ENCODE data around the gene TRPM3. TPM values are rescaled to one million over a fixed set of nuclear protein-coding genes. Genes with fewer than 3 reads are reported as not detected.

Gene TRPM3
- total and polyA plus RNA-seq, 10 donors: 0.02 to 6.7 (median 1.6) TPM

DNA sequence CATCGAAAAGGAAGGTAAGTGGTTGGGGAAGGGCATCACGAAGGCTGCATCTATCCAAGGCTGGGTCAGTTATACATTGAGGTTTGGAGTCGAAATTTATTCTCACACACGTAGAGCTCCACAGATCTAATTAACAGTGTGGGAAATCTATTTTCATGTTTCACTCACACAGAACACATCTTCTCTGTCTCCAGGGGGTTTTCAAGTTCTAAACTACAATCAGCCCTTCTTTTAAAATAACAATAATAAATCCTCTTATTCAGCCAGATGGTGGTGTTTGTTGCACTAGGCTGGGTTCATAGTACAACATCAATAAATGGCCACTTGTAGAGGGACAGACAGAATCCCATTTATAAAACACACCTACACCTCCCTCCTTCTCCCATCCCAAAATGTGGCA, 532.4 kb downstream of the TRPM3 start:
- WGBS, 5 donors: 86 to 95% (median 87%) methylated on average over 4 of the region's 4 CpGs
- intact Hi-C loops (cut with DNase I; ENCODE audit: low total_unique reads): no loop called here
- no peak for DNase-seq
- H3K27me3 ChIP-seq (replicated peaks in 1 of 7): no peaks in the 10 kb centered on the region
- H3K4me3 ChIP-seq: no peak overlapping the region
- H3K4me1 ChIP-seq: peaks cover 0 to 3% (median 0%) of the 10 kb centered on the region in 6 donors
- no peaks in the 10 kb centered on the region for H3K36me3 ChIP-seq
- TF ChIP-seq POLR2A (IDR thresholded peaks at IDR 0.05): no peak
- no peak for TF ChIP-seq POLR2AphosphoS5 (IDR thresholded peaks at IDR 0.05)
- TF ChIP-seq, protein P1, sequence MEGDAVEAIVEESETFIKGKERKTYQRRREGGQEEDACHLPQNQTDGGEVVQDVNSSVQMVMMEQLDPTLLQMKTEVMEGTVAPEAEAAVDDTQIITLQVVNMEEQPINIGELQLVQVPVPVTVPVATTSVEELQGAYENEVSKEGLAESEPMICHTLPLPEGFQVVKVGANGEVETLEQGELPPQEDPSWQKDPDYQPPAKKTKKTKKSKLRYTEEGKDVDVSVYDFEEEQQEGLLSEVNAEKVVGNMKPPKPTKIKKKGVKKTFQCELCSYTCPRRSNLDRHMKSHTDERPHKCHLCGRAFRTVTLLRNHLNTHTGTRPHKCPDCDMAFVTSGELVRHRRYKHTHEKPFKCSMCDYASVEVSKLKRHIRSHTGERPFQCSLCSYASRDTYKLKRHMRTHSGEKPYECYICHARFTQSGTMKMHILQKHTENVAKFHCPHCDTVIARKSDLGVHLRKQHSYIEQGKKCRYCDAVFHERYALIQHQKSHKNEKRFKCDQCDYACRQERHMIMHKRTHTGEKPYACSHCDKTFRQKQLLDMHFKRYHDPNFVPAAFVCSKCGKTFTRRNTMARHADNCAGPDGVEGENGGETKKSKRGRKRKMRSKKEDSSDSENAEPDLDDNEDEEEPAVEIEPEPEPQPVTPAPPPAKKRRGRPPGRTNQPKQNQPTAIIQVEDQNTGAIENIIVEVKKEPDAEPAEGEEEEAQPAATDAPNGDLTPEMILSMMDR (IDR thresholded peaks at IDR 0.05 in 8 of 11, conservative IDR thresholded peaks at IDR 0.05 in 3 of 11): no peak
- no peaks in the 10 kb centered on the region for H3K9me3 ChIP-seq
- peak overlapping the region in 1 of 8 donors; percentile 57 for H3K27ac ChIP-seq

DNA sequence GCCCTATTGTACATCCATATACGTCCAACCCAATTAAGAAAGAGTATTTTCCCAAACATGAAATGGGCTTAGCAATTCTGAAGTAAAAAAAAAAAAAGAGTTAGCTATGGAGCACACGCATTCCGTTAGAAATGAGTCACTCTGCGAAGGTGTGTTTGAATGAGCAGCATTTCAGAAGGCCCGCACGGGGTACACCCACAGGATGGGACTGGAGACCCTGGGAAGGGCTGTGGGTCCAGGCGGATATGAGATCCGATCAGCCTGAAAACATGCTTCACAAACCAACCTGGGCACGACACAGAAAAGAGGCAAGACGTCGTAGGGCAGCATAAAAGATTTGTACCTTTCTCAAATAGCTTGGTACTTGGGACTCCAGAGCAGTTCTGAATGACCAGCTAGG, 533.0 kb downstream of the TRPM3 start:
- Histone ChIP-seq H3K4me1 (peaks cover 0 to 3% (median 0%) of the 10 kb centered on the region in 6 donors), H3K27me3 (replicated peaks in 1 of 7) (no peaks in the 10 kb centered on the region), H3K4me3 (no peak overlapping the region), H3K9me3 (no peaks in the 10 kb centered on the region), H3K36me3 (no peaks in the 10 kb centered on the region), H3K27ac (peak overlapping the region in 1 of 8 donors; percentile 57)
- no peak for DNase-seq
- WGBS, 5 donors: 83 to 90% (median 87%) methylated on average over 11 of the region's 11 CpGs
- TF ChIP-seq POLR2AphosphoS5 (IDR thresholded peaks at IDR 0.05) (no peak), POLR2A (IDR thresholded peaks at IDR 0.05) (no peak)
- TF ChIP-seq, protein P1 (IDR thresholded peaks at IDR 0.05 in 8 of 11, conservative IDR thresholded peaks at IDR 0.05 in 3 of 11): no peak
- intact Hi-C loops (cut with DNase I; ENCODE audit: low total_unique reads): no loop called here

DNA sequence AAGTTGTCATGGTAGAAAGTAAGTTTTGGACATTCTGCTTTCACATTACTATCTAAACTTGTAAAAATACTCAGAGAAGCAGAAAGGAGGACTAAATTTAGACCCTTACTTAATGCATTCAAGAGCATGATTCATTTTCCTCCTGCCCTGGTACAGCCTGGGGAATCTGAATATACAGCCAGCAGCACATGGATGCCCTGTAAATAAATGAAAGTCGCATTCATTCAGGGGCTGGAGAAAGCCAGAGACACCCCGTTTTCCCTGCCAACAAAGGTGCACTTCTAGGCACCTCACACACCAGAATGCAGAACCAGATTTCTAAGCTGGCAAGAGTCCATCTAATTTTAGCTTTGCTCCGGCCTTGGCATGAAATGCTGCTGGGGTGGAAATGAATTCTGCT, 534.2 kb downstream of the TRPM3 start:
- WGBS, 5 donors: 63 to 91% (median 74%) methylated on average over 3 of the region's 3 CpGs

DNA sequence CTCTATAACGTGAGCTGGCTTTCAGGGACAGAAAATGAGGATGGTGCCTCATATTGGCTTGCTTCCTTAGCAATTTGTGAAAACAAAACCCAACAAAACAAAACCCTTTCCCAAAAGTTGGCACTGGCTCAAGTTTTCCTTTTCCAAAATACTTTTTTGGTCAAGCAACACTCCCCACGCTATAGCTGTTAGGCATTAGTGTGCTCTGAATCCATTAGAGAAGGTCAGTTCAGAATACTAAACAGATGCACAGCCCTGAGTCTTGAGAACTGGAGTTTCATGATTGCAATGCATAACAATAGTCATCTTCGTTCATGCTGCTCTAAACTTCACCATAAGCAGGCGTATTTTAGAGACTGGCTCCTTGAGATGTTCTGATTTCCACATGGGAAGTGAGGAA, 534.9 kb downstream of the TRPM3 start:
- Histone ChIP-seq H3K27ac (peak overlapping the region in 2 of 8 donors; percentile 20 to 28), H3K36me3 (no peaks in the 10 kb centered on the region), H3K4me3 (no peak overlapping the region), H3K4me1 (peaks cover 0 to 5% (median 2%) of the 10 kb centered on the region in 6 donors), H3K27me3 (replicated peaks in 1 of 7) (no peaks in the 10 kb centered on the region), H3K9me3 (no peaks in the 10 kb centered on the region)
- WGBS, 5 donors: 75 to 89% (median 80%) methylated on average over 4 of the region's 4 CpGs
- TF ChIP-seq POLR2A (IDR thresholded peaks at IDR 0.05) (no peak), POLR2AphosphoS5 (IDR thresholded peaks at IDR 0.05) (no peak)
- TF ChIP-seq, protein P1 (IDR thresholded peaks at IDR 0.05 in 8 of 11, conservative IDR thresholded peaks at IDR 0.05 in 3 of 11): no peak
- no peak for DNase-seq
- intact Hi-C loops (cut with DNase I; ENCODE audit: low total_unique reads): no loop called here

More for the DNA sequence above, 534.2 kb downstream of the TRPM3 start:
- no peaks in the 10 kb centered on the region for H3K9me3 ChIP-seq
- DNase-seq: no peak
- TF ChIP-seq, protein P1 (IDR thresholded peaks at IDR 0.05 in 8 of 11, conservative IDR thresholded peaks at IDR 0.05 in 3 of 11): no peak
- no peak for TF ChIP-seq POLR2AphosphoS5 (IDR thresholded peaks at IDR 0.05)
- no peak for TF ChIP-seq POLR2A (IDR thresholded peaks at IDR 0.05)
- H3K27me3 ChIP-seq (replicated peaks in 1 of 7): no peaks in the 10 kb centered on the region
- H3K27ac ChIP-seq: peak overlapping the region in 3 of 8 donors; percentile 17 to 33 (median 28)
- no peak overlapping the region for H3K4me3 ChIP-seq
- peaks cover 0 to 3% (median 0%) of the 10 kb centered on the region in 6 donors for H3K4me1 ChIP-seq
- intact Hi-C loops (cut with DNase I; ENCODE audit: low total_unique reads): no loop called here
- no peaks in the 10 kb centered on the region for H3K36me3 ChIP-seq

All from spleen (tissue), 11 donors.